ENCODE data around the gene BTG4.
A peak's percentile ranks its signal among the peaks of the same experiment; 100 is the strongest.

Gene BTG4

GRCh38 chr11:111476956-111477355, 35.2 kb downstream of the BTG4 start:
- Mint-ChIP-seq H3K9me3 (peaks cover 3% of the 10 kb centered on the region), H3K4me1 (no peaks in the 10 kb centered on the region), H3K4me3 (no peak overlapping the region), H3K36me3 (no peaks in the 10 kb centered on the region), H3K27ac (no peak overlapping the region)
- ATAC-seq, result no peak
- no peak for DNase-seq (ENCODE audit: low spot score in 2 of 2)

- Mint-ChIP-seq H3K4me3 (no peak overlapping the region), H3K36me3 (no peaks in the 10 kb centered on the region), H3K27ac (no peak overlapping the region), H3K9me3 (peaks cover 3% of the 10 kb centered on the region), H3K4me1 (no peaks in the 10 kb centered on the region)
- ATAC-seq, result no peak
- no peak for DNase-seq (ENCODE audit: low spot score in 2 of 2)
These were observed 35.8 kb downstream of the BTG4 start for GRCh38 chr11:111476366-111476765.

GRCh38 chr11:111474432-111474831, 37.8 kb downstream of the BTG4 start:
- DNase-seq (ENCODE audit: low spot score in 2 of 2) (no peak), ATAC-seq (no peak)
- H3K4me1 Mint-ChIP-seq, result no peaks in the 10 kb centered on the region
- H3K27ac Mint-ChIP-seq, result no peak overlapping the region
- H3K9me3 Mint-ChIP-seq, result no peaks in the 10 kb centered on the region
- H3K36me3 Mint-ChIP-seq, result no peaks in the 10 kb centered on the region
- no peak overlapping the region for H3K4me3 Mint-ChIP-seq

- no peak for DNase-seq (ENCODE audit: low spot score in 2 of 2)
- no peaks in the 10 kb centered on the region for H3K36me3 Mint-ChIP-seq
- no peak overlapping the region for H3K27ac Mint-ChIP-seq
- no peaks in the 10 kb centered on the region for H3K9me3 Mint-ChIP-seq
- H3K4me3 Mint-ChIP-seq, result no peak overlapping the region
- H3K4me1 Mint-ChIP-seq, result no peaks in the 10 kb centered on the region
- ATAC-seq, result no peak
These were observed 40.0 kb downstream of the BTG4 start for GRCh38 chr11:111472228-111472627.

- Mint-ChIP-seq H3K36me3 (no peaks in the 10 kb centered on the region), H3K9me3 (no peaks in the 10 kb centered on the region), H3K4me1 (no peaks in the 10 kb centered on the region), H3K4me3 (no peak overlapping the region), H3K27ac (no peak overlapping the region)
- ATAC-seq (no peak), DNase-seq (ENCODE audit: low spot score in 2 of 2) (no peak)
These were observed 43.0 kb downstream of the BTG4 start for GRCh38 chr11:111469200-111469599.

- H3K36me3 Mint-ChIP-seq, result no peaks in the 10 kb centered on the region
- no peaks in the 10 kb centered on the region for H3K9me3 Mint-ChIP-seq
- no peak overlapping the region for H3K4me3 Mint-ChIP-seq
- H3K27ac Mint-ChIP-seq, result no peak overlapping the region
- DNase-seq (ENCODE audit: low spot score in 2 of 2) (no peak), ATAC-seq (no peak)
- no peaks in the 10 kb centered on the region for H3K4me1 Mint-ChIP-seq
These were observed 45.6 kb downstream of the BTG4 start for GRCh38 chr11:111466615-111467014.

GRCh38 chr11:111465400-111465799, 46.8 kb downstream of the BTG4 start:
- Mint-ChIP-seq H3K36me3 (no peaks in the 10 kb centered on the region), H3K9me3 (no peaks in the 10 kb centered on the region), H3K4me3 (no peak overlapping the region), H3K27ac (no peak overlapping the region), H3K4me1 (no peaks in the 10 kb centered on the region)
- no peak for DNase-seq (ENCODE audit: low spot score in 2 of 2)
- no peak for ATAC-seq

GRCh38 chr11:111463276-111463675, 48.9 kb downstream of the BTG4 start:
- Mint-ChIP-seq H3K4me1 (no peaks in the 10 kb centered on the region), H3K4me3 (no peak overlapping the region), H3K36me3 (no peaks in the 10 kb centered on the region), H3K9me3 (no peaks in the 10 kb centered on the region), H3K27ac (no peak overlapping the region)
- no peak for ATAC-seq
- DNase-seq (ENCODE audit: low spot score in 2 of 2), result no peak

- DNase-seq (ENCODE audit: low spot score in 2 of 2), result peak in 1 of 2 donors; percentile 45
- Mint-ChIP-seq H3K9me3 (no peaks in the 10 kb centered on the region), H3K27ac (no peak overlapping the region), H3K4me1 (no peaks in the 10 kb centered on the region), H3K4me3 (no peak overlapping the region), H3K36me3 (no peaks in the 10 kb centered on the region)
- peak; percentile 25 for ATAC-seq
These were observed 49.9 kb downstream of the BTG4 start for GRCh38 chr11:111462329-111462728.

- ATAC-seq, result no peak
- Mint-ChIP-seq H3K36me3 (no peaks in the 10 kb centered on the region), H3K4me1 (no peaks in the 10 kb centered on the region), H3K4me3 (no peak overlapping the region), H3K9me3 (no peaks in the 10 kb centered on the region), H3K27ac (peak overlapping the region; percentile 53)
- DNase-seq (ENCODE audit: low spot score in 2 of 2), result peak in 1 of 2 donors; percentile 36
These were observed 50.5 kb downstream of the BTG4 start for GRCh38 chr11:111461460-111462235.

GRCh38 chr11:111460856-111461255, 51.3 kb downstream of the BTG4 start:
- no peaks in the 10 kb centered on the region for H3K4me1 Mint-ChIP-seq
- peak in 1 of 2 donors; percentile 20 for DNase-seq (ENCODE audit: low spot score in 2 of 2)
- H3K9me3 Mint-ChIP-seq, result no peaks in the 10 kb centered on the region
- peak overlapping the region; percentile 53 for H3K27ac Mint-ChIP-seq
- no peak overlapping the region for H3K4me3 Mint-ChIP-seq
- no peaks in the 10 kb centered on the region for H3K36me3 Mint-ChIP-seq
- no peak for ATAC-seq

GRCh38 chr11:111460340-111460739, 51.8 kb downstream of the BTG4 start:
- Mint-ChIP-seq H3K27ac (peak overlapping the region; percentile 53), H3K9me3 (no peaks in the 10 kb centered on the region), H3K36me3 (no peaks in the 10 kb centered on the region), H3K4me1 (no peaks in the 10 kb centered on the region), H3K4me3 (no peak overlapping the region)
- DNase-seq (ENCODE audit: low spot score in 2 of 2) (peak in 1 of 2 donors; percentile 39), ATAC-seq (no peak)

- H3K36me3 Mint-ChIP-seq, result no peaks in the 10 kb centered on the region
- no peaks in the 10 kb centered on the region for H3K9me3 Mint-ChIP-seq
- H3K27ac Mint-ChIP-seq, result no peak overlapping the region
- H3K4me3 Mint-ChIP-seq, result no peak overlapping the region
- DNase-seq (ENCODE audit: low spot score in 2 of 2) (peak in 1 of 2 donors; percentile 33), ATAC-seq (no peak)
- no peaks in the 10 kb centered on the region for H3K4me1 Mint-ChIP-seq
These were observed 52.5 kb downstream of the BTG4 start for GRCh38 chr11:111459506-111460270.

- no peaks in the 10 kb centered on the region for H3K36me3 Mint-ChIP-seq
- H3K4me1 Mint-ChIP-seq, result no peaks in the 10 kb centered on the region
- ATAC-seq, result no peak
- H3K27ac Mint-ChIP-seq, result no peak overlapping the region
- H3K4me3 Mint-ChIP-seq, result no peak overlapping the region
- DNase-seq (ENCODE audit: low spot score in 2 of 2), result no peak
- H3K9me3 Mint-ChIP-seq, result no peaks in the 10 kb centered on the region
These were observed 54.3 kb downstream of the BTG4 start for GRCh38 chr11:111457731-111458368.

GRCh38 chr11:111456859-111457730, 55.1 kb downstream of the BTG4 start:
- Mint-ChIP-seq H3K9me3 (no peaks in the 10 kb centered on the region), H3K4me1 (no peaks in the 10 kb centered on the region), H3K4me3 (no peak overlapping the region), H3K36me3 (no peaks in the 10 kb centered on the region), H3K27ac (no peak overlapping the region)
- ATAC-seq (no peak), DNase-seq (ENCODE audit: low spot score in 2 of 2) (peak in 1 of 2 donors; percentile 38)
